Caco-2 (cell line): ENCODE results near the gene C19orf53. TPM values are rescaled to one million over a fixed set of nuclear protein-coding genes. Genes with fewer than 3 reads are reported as not detected.
"Not testable (repeated sequence)": the region's sequence is repeated elsewhere in the genome, so short reads cannot be mapped to it uniquely, and the experiment has no call there.

Experiments
- BruUV-seq: library from RNA; stranded (reverse); fragments of 400-500 nt; replicated peaks from 2 replicates; lab custom pipeline; 2021; lab: Mats Ljungman, UMichigan
- CTCF ChIA-PET: fragments of 300-600 bp; sonication (Branson Sonifier 250); formaldehyde crosslinking; loops from one replicate; lab custom pipeline; 2022; ENCODE audit warnings: antibody characterized with exemption; lab: Charles Lee
- POLR2A ChIA-PET: fragments of 300-600 bp; sonication (Branson Sonifier 250); formaldehyde crosslinking; loops from one replicate; lab custom pipeline; 2022; ENCODE audit warnings: antibody characterized with exemption; lab: Charles Lee
- DNase-seq, 2 experiments: peaks; one replicate each; pipeline versions ENCODE4 v3.0.0 to v3.0.0-alpha.2; 2020 to 2022
- H3K27me3 ChIP-seq: replicated peaks from 2 replicates; pipeline ENCODE4 v1.6.0; 2011; ENCODE audit warnings: low read length; ENCODE audit not compliant: control insufficient read depth, insufficient read depth
- H3K36me3 ChIP-seq: 2 replicates; pipeline ENCODE4 v1.5.1; 2011; ENCODE audit warnings: low read length; ENCODE audit not compliant: control insufficient read depth, insufficient read depth
- H3K4me1 ChIP-seq: fragments of 250-450 bp; sonication (Bioruptor Pico); 2 replicates; pipeline ENCODE4 v1.5.1; 2020; ENCODE audit warnings: mild to moderate bottlenecking
- H3K4me3 ChIP-seq: 2 replicates; pipeline ENCODE4 v1.5.1; 2011; ENCODE audit warnings: low read depth, mild to moderate bottlenecking, control low read depth, low read length
- H3K9me3 ChIP-seq: fragments of 250-450 bp; sonication (Bioruptor Pico); 2 replicates; pipeline ENCODE4 v1.5.1; 2020; ENCODE audit warnings: mild to moderate bottlenecking, moderate library complexity
- H3K27ac Mint-ChIP-seq: one replicate; pipeline ENCODE4 v1.8.0; 2022; ENCODE audit warnings: mixed read lengths; ENCODE audit not compliant: unreplicated experiment
- H3K27me3 Mint-ChIP-seq: one replicate; pipeline ENCODE4 v1.8.0; 2022; ENCODE audit warnings: mixed read lengths; ENCODE audit not compliant: insufficient read depth, unreplicated experiment
- H3K36me3 Mint-ChIP-seq: one replicate; pipeline ENCODE4 v1.8.0; 2022; ENCODE audit warnings: mild to moderate bottlenecking, mixed read lengths; ENCODE audit not compliant: insufficient read depth, unreplicated experiment
- H3K4me1 Mint-ChIP-seq: one replicate; pipeline ENCODE4 v1.8.0; 2022; ENCODE audit warnings: low read depth, mixed read lengths; ENCODE audit not compliant: unreplicated experiment
- H3K4me3 Mint-ChIP-seq: one replicate; pipeline ENCODE4 v1.8.0; 2022; ENCODE audit warnings: mild to moderate bottlenecking, moderate library complexity, mixed read lengths; ENCODE audit not compliant: unreplicated experiment
- H3K9me3 Mint-ChIP-seq: one replicate; pipeline ENCODE4 v1.8.0; 2022; ENCODE audit warnings: mixed read lengths; ENCODE audit not compliant: unreplicated experiment
- CTCF ChIP-seq, 2 experiments: fragments of 200-600 bp in 1 of 2; IDR thresholded peaks; 1 replicate in 1 of 2; 2 replicates in 1 of 2; pipeline versions ENCODE4 v1.5.1 to v1.8.0; 2011 to 2022; ENCODE audit warnings: antibody characterized with exemption in 1 of 2, control low read depth in 1 of 2, inconsistent platforms in 1 of 2, low read depth in 1 of 2, low read length in 1 of 2, mild to moderate bottlenecking in 1 of 2, moderate library complexity in 1 of 2; ENCODE audit not compliant: insufficient read depth in 1 of 2, severe bottlenecking in 1 of 2, unreplicated experiment in 1 of 2
- intact Hi-C: fragments of 100-400 bp; cut with micrococcal nuclease; formaldehyde crosslinking; loops from one replicate; pipeline ENCODE4 v1.10.0; 2022; ENCODE audit not compliant: unreplicated experiment
- total RNA-seq: library from RNA; stranded (reverse); gene quantifications from 2 replicates; pipeline ENCODE4 v1.2.3, GENCODE V29; 2022

Gene C19orf53
- total RNA-seq, 1 experiment from 2014 or later: 113 TPM

DNA sequence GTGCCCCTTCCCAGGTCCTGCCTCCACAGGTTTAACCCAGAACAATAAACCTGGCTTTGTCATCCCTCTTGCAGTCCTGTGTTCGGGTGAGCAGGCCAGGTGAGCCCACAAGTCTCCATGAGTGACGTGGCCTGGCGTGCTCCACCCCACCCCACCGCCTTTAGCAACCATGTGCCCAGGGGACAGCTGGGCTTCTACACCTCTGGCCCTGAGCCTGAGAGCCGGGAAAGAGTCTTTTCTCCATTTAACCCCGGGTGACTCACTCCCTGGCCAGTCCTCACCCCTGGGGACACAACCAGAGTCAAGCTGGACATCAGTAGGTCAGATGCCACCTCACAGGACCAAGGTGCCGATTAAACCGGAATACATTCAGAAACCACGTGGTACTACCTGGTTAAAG is 4.1 kb downstream of the C19orf53 start:
- ChIA-PET CTCF (no interaction called here), POLR2A (no interaction called here)
- H3K27me3 Mint-ChIP-seq: no peaks in the 10 kb centered on the region
- no peak for DNase-seq
- H3K4me3 Mint-ChIP-seq: no peak overlapping the region
- intact Hi-C loops: no loop called here
- Histone ChIP-seq H3K4me3 (no peak overlapping the region), H3K36me3 (peaks cover 5% of the 10 kb centered on the region; the same call in 1 of the 2 replicates), H3K4me1 (no peaks in the 10 kb centered on the region), H3K9me3 (no peaks in the 10 kb centered on the region), H3K27me3 (no peaks in the 10 kb centered on the region)
- peaks cover 36% of the 10 kb centered on the region for H3K36me3 Mint-ChIP-seq
- no peaks in the 10 kb centered on the region for H3K9me3 Mint-ChIP-seq
- no TSS peak for BruUV-seq
- peaks cover 14% of the 10 kb centered on the region for H3K4me1 Mint-ChIP-seq
- no peak for TF ChIP-seq CTCF (IDR thresholded peaks at IDR 0.05; ENCODE audit: insufficient read depth in 1 of 2, low read depth in 1 of 2, low read length in 1 of 2, severe bottlenecking in 1 of 2, unreplicated experiment in 1 of 2)
- H3K27ac Mint-ChIP-seq: no peak overlapping the region

- H3K36me3 ChIP-seq: peaks cover 5% of the 10 kb centered on the region; the same call in 1 of the 2 replicates
- intact Hi-C loops: no loop called here
- Mint-ChIP-seq H3K27ac (no peak overlapping the region), H3K4me3 (no peak overlapping the region), H3K9me3 (no peaks in the 10 kb centered on the region), H3K4me1 (peaks cover 14% of the 10 kb centered on the region), H3K36me3 (peaks cover 36% of the 10 kb centered on the region), H3K27me3 (no peaks in the 10 kb centered on the region)
- no peak for DNase-seq
- H3K4me1 ChIP-seq: no peaks in the 10 kb centered on the region
- no peaks in the 10 kb centered on the region for H3K27me3 ChIP-seq
- ChIA-PET CTCF (no interaction called here), POLR2A (no interaction called here)
- TF ChIP-seq CTCF (IDR thresholded peaks at IDR 0.05; ENCODE audit: insufficient read depth in 1 of 2, low read depth in 1 of 2, low read length in 1 of 2, severe bottlenecking in 1 of 2, unreplicated experiment in 1 of 2): no peak
- H3K4me3 ChIP-seq: no peak overlapping the region
- no TSS peak for BruUV-seq
- H3K9me3 ChIP-seq: no peaks in the 10 kb centered on the region
Observed at GRCh38 chr19:13778847-13779246, 4.6 kb downstream of the C19orf53 start.

GRCh38 chr19:13779794-13780193 is 5.5 kb downstream of the C19orf53 start:
- H3K4me3 Mint-ChIP-seq, H3K4me3 ChIP-seq, H3K4me1 ChIP-seq, BruUV-seq, H3K27ac Mint-ChIP-seq, H3K27me3 Mint-ChIP-seq, H3K9me3 ChIP-seq, H3K36me3 ChIP-seq, intact Hi-C loops, H3K9me3 Mint-ChIP-seq, POLR2A ChIA-PET, DNase-seq, H3K27me3 ChIP-seq: not testable (repeated sequence)
- Mint-ChIP-seq H3K36me3 (peaks cover 27% of the 10 kb centered on the region), H3K4me1 (peaks cover 14% of the 10 kb centered on the region)
- CTCF ChIA-PET: interaction anchor here (0.6 kb wide), 1 partner anchor 82 kb away, joined by 4 read pairs; no protein-coding TSS in a partner anchor
